ENCODE data around the gene FFAR4. TPM values are rescaled to one million over a fixed set of nuclear protein-coding genes. Genes with fewer than 3 reads are reported as not detected.
A peak's percentile ranks its signal among the peaks of the same experiment; 100 is the strongest.

FFAR4 gene
- polyA plus RNA-seq, 2 of the 4 experiments (the other 2 are of a cell fraction): 0.15 to 0.17 TPM

GRCh38 chr10:93614101-93614825 lies 47.8 kb downstream of the FFAR4 start:
- H3K4me1 ChIP-seq: no peaks in the 10 kb centered on the region
- no peak for FAIRE-seq
- WGBS (ENCODE audit: missing lambda C conversion rate): 67% methylated on average over 7 of the region's 7 CpGs
- no peak overlapping the region for H3K4me3 ChIP-seq
- ChIA-PET POLR2A (no interaction called here), CTCF (no interaction called here)
- H3K4me2 ChIP-seq: no peak overlapping the region
- H3K9me3 ChIP-seq: no peaks in the 10 kb centered on the region
- H3K27ac ChIP-seq: no peak overlapping the region
- TF ChIP-seq MAFK (IDR thresholded peaks at IDR 0.05; ENCODE audit: partially characterized antibody) (peak; percentile 70), PHF8 (IDR thresholded peaks at IDR 0.05; ENCODE audit: borderline replicate concordance, low read depth) (no peak)
- DNase-seq (ENCODE audit: low read depth in 1 of 2, low spot score in 1 of 2): no peak
- ATAC-seq: no peak

- Histone ChIP-seq H3K27ac (no peak overlapping the region), H3K4me3 (no peak overlapping the region), H3K4me1 (no peaks in the 10 kb centered on the region), H3K4me2 (no peak overlapping the region), H3K9me3 (no peaks in the 10 kb centered on the region)
- TF ChIP-seq HES2 (IDR thresholded peaks at IDR 0.05) (no peak), MAFK (IDR thresholded peaks at IDR 0.05; ENCODE audit: partially characterized antibody) (no peak), CHD4 (IDR thresholded peaks at IDR 0.05; ENCODE audit: borderline replicate concordance) (no peak), FOXS1 (CRISPR knock-in tag; IDR thresholded peaks at IDR 0.05) (no peak), RNF2 (IDR thresholded peaks at IDR 0.05; ENCODE audit: borderline replicate concordance, low read depth) (no peak), CTCF (IDR thresholded peaks at IDR 0.05) (no peak), MAX (IDR thresholded peaks at IDR 0.05) (no peak), RARB (CRISPR knock-in tag; IDR thresholded peaks at IDR 0.05) (no peak), ZFP36 (IDR thresholded peaks at IDR 0.05; ENCODE audit: borderline replicate concordance, partially characterized antibody) (no peak), CBX8 (IDR thresholded peaks at IDR 0.05) (no peak), TP53 (CRISPR knock-in tag; IDR thresholded peaks at IDR 0.05) (no peak), CBX2 (IDR thresholded peaks at IDR 0.05; ENCODE audit: borderline replicate concordance, low read depth) (no peak), BHLHE40 (IDR thresholded peaks at IDR 0.05; ENCODE audit: low read depth, low read length) (no peak), ELK1 (IDR thresholded peaks at IDR 0.05; ENCODE audit: low read depth, low read length) (no peak), ZC3H11A (IDR thresholded peaks at IDR 0.05) (no peak), KDM5A (IDR thresholded peaks at IDR 0.05) (no peak), RFX5 (IDR thresholded peaks at IDR 0.05) (no peak), FOSL2 (IDR thresholded peaks at IDR 0.05) (no peak), FOSL2 (CRISPR knock-in tag; IDR thresholded peaks at IDR 0.05) (no peak), EHMT2 (IDR thresholded peaks at IDR 0.05; ENCODE audit: low read depth) (no peak)
- 73% methylated on average over 9 of the region's 9 CpGs for whole genome bisulfite sequencing (ENCODE audit: missing lambda C conversion rate)
- POLR2A ChIA-PET: interaction anchor here (0.6 kb wide), 1 partner anchor 95 kb away, joined by 3 read pairs; no protein-coding TSS in a partner anchor
- FAIRE-seq (no peak), ATAC-seq (no peak), DNase-seq (ENCODE audit: low read depth in 1 of 2, low spot score in 1 of 2) (no peak)
- CTCF ChIA-PET: interaction anchor here (1.3 kb wide), 1 partner anchor 44 kb away, joined by 3 read pairs; no protein-coding TSS in a partner anchor
These were observed 49.2 kb downstream of the FFAR4 start for GRCh38 chr10:93615576-93616235.
